Kidney (tissue), 14 donors: ENCODE data around the gene STX16. TPM values are rescaled to one million over a fixed set of nuclear protein-coding genes. Genes with fewer than 3 reads are reported as not detected.

Source experiments
- DNase-seq, 5 donors: peaks; one replicate each; pipeline ENCODE4 v3.0.0-alpha.2; 2013 to 2020
- FAIRE-seq: peaks from 2 replicates; lab custom pipeline; 2012; peaks lifted over from hg19 to GRCh38; lab: Jason Lieb, UNC
- H3K27ac ChIP-seq, 2 donors: one replicate each; pipeline ENCODE4 v1.7.0; 2013; ENCODE audit warnings: low read depth in 2 of 2, low read length in 2 of 2, inconsistent platforms in 1 of 2
- H3K27me3 ChIP-seq: one replicate; pipeline ENCODE4 v1.7.1; 2013; ENCODE audit warnings: low read length, inconsistent platforms; ENCODE audit not compliant: control insufficient read depth, insufficient read depth
- H3K36me3 ChIP-seq, 3 donors: one replicate each; pipeline versions ENCODE4 v1.7.0 to v1.7.1; 2013; ENCODE audit warnings: low read length in 3 of 3, control low read depth in 1 of 3, inconsistent platforms in 1 of 3; ENCODE audit not compliant: insufficient read depth in 3 of 3, control insufficient read depth in 2 of 3
- H3K4me1 ChIP-seq, 3 donors: one replicate each; pipeline versions ENCODE4 v1.7.0 to v1.7.1; 2013; ENCODE audit warnings: low read length in 3 of 3, inconsistent platforms in 1 of 3, low read depth in 1 of 3; ENCODE audit not compliant: control insufficient read depth in 2 of 3, insufficient read depth in 2 of 3
- H3K4me3 ChIP-seq, 3 donors: one replicate each; pipeline versions ENCODE4 v1.7.0 to v1.8.1; 2013; ENCODE audit warnings: low read length in 3 of 3, control low read depth in 1 of 3, inconsistent platforms in 1 of 3
- H3K9ac ChIP-seq, 3 donors: one replicate each; pipeline versions ENCODE4 v1.7.0 to v1.7.1; 2013; ENCODE audit warnings: low read length in 3 of 3, control low read depth in 1 of 3, inconsistent platforms in 1 of 3
- H3K9me3 ChIP-seq, 3 donors: one replicate each; pipeline versions ENCODE4 v1.7.0 to v1.7.1; 2013; ENCODE audit warnings: low read length in 3 of 3, control low read depth in 1 of 3, inconsistent platforms in 1 of 3; ENCODE audit not compliant: control insufficient read depth in 2 of 3, insufficient read depth in 1 of 3
- CTCF ChIP-seq: IDR thresholded peaks from 3 replicates; pipeline ENCODE4 v1.5.1; 2012; ENCODE audit warnings: mild to moderate bottlenecking, moderate library complexity, borderline replicate concordance; ENCODE audit not compliant: insufficient read depth; ENCODE audit errors: extremely low read depth
- intact Hi-C: fragments of 100-400 bp; cut with DNase I; formaldehyde crosslinking; loops from one replicate; pipeline ENCODE4 v1.11.1; 2022
- polyA plus RNA-seq: library from polyadenylated mRNA; stranded (reverse); fragments of 350-450 nt; fragmentation: Illumina TruSeq; extraction: RNeasy Lipid Tissue Mini Kit (QIAGEN cat#74804); gene quantifications from one replicate; pipeline ENCODE4 v1.2.3, GENCODE V29; 2014; ENCODE audit warnings: low read depth, low replicate concordance; ENCODE audit not compliant: insufficient read depth
- total RNA-seq: library from RNA; stranded (reverse); fragmentation: NEBNext Ultra II Directional; extraction: Animal tissue kit (Norgen Biotek cat#: 25700); gene quantifications from one replicate; pipeline ENCODE4 v1.2.1, GENCODE V29; 2021
- donor health status: control.
- donor health status: control.
- donor health status: control.
- donor health status: control.
- donor health status: control.
- donor health status: DM: yes; HTN: yes; CAD: no.
- donor health status: Normal renal cell carcinoma (clear cell type).

STX16 gene
- total and polyA plus RNA-seq, 2 donors from 2014 or later = 20.6 to 60.7 TPM

GRCh38 chr20:58616411-58616810, 34.7 kb upstream of the STX16 start:
- Histone ChIP-seq H3K4me3 (no peak overlapping the region), H3K9me3 (no peaks in the 10 kb centered on the region), H3K36me3 (no peaks in the 10 kb centered on the region), H3K27me3 (no peaks in the 10 kb centered on the region), H3K4me1 (no peaks in the 10 kb centered on the region), H3K9ac (no peak overlapping the region), H3K27ac (no peak overlapping the region)
- intact Hi-C loops = no loop called here
- DNase-seq (no peak), FAIRE-seq (no peak)
- TF ChIP-seq CTCF = no peak

- TF ChIP-seq CTCF = no peak
- Histone ChIP-seq H3K9me3 (no peaks in the 10 kb centered on the region), H3K4me1 (no peaks in the 10 kb centered on the region), H3K4me3 (no peak overlapping the region), H3K27me3 (no peaks in the 10 kb centered on the region), H3K9ac (no peak overlapping the region), H3K36me3 (no peaks in the 10 kb centered on the region), H3K27ac (no peak overlapping the region)
- intact Hi-C loops = no loop called here
- DNase-seq = no peak
- no peak for FAIRE-seq
Measured at GRCh38 chr20:58617158-58617557, 33.9 kb upstream of the STX16 start.

- Histone ChIP-seq H3K27me3 (no peaks in the 10 kb centered on the region), H3K9ac (no peak overlapping the region), H3K36me3 (no peaks in the 10 kb centered on the region), H3K4me1 (peaks cover 0 to under 1% (median 0%) of the 10 kb centered on the region in 3 donors), H3K9me3 (peaks cover 0 to 1% (median 0%) of the 10 kb centered on the region in 3 donors), H3K27ac (no peak overlapping the region), H3K4me3 (no peak overlapping the region)
- no peak for TF ChIP-seq CTCF
- intact Hi-C loops = no loop called here
- DNase-seq (peak in 4 of 5 donors; percentile 42 to 80 (median 62)), FAIRE-seq (no peak)
Measured at GRCh38 chr20:58618351-58619076, 32.6 kb upstream of the STX16 start.
